ENCODE results near the gene CHST3.

The CHST3 gene

GRCh38 chr10:72061491-72061890, 97.3 kb downstream of the CHST3 start:
- Histone ChIP-seq H3K79me2 (ENCODE audit: insufficient read depth, low read length) (no peaks in the 10 kb centered on the region), H3F3A (ENCODE audit: low read depth) (no peaks in the 10 kb centered on the region), H3K36me3 (ENCODE audit: insufficient read depth, low read length) (peaks cover 10% of the 10 kb centered on the region; the same call in 1 of the 2 replicates), H2AFZ (ENCODE audit: low read length) (no peak overlapping the region), H3K9me2 (replicated peaks; ENCODE audit: low read depth, low read length) (no peaks in the 10 kb centered on the region), H3K27me3 (ENCODE audit: insufficient read depth, low read length, poor library complexity, severe bottlenecking) (no peaks in the 10 kb centered on the region), H3K4me2 (ENCODE audit: low read depth, low read length, poor library complexity, severe bottlenecking) (no peak overlapping the region), H4K20me1 (ENCODE audit: insufficient read depth, low read length, poor library complexity, severe bottlenecking) (peaks cover 3% of the 10 kb centered on the region), H3K9me3 (ENCODE audit: insufficient read depth, low read depth, low read length) (no peaks in the 10 kb centered on the region), H3K9ac (ENCODE audit: low read depth, low read length, poor library complexity, severe bottlenecking) (no peak overlapping the region), H3K4me3 (ENCODE audit: low read length, poor library complexity, severe bottlenecking) (no peak overlapping the region), H3K4me1 (ENCODE audit: insufficient read depth, low read length, poor library complexity, severe bottlenecking) (no peaks in the 10 kb centered on the region)
- TF ChIP-seq CTCF (conservative IDR thresholded peaks at IDR 0.05; ENCODE audit: low read length) (peak; percentile 61), EZH2phosphoT487 (IDR thresholded peaks at IDR 0.05; ENCODE audit: borderline replicate concordance) (no peak)

GRCh38 chr10:72061930-72062329, 97.7 kb downstream of the CHST3 start:
- no peak for TF ChIP-seq EZH2phosphoT487 (IDR thresholded peaks at IDR 0.05; ENCODE audit: borderline replicate concordance)
- Histone ChIP-seq H3K9me3 (ENCODE audit: insufficient read depth, low read depth, low read length) (no peaks in the 10 kb centered on the region), H4K20me1 (ENCODE audit: insufficient read depth, low read length, poor library complexity, severe bottlenecking) (peaks cover 3% of the 10 kb centered on the region), H3K4me1 (ENCODE audit: insufficient read depth, low read length, poor library complexity, severe bottlenecking) (no peaks in the 10 kb centered on the region), H3K27me3 (ENCODE audit: insufficient read depth, low read length, poor library complexity, severe bottlenecking) (no peaks in the 10 kb centered on the region), H3F3A (ENCODE audit: low read depth) (no peaks in the 10 kb centered on the region), H3K36me3 (ENCODE audit: insufficient read depth, low read length) (peaks cover 14% of the 10 kb centered on the region; the same call in 1 of the 2 replicates), H3K9ac (ENCODE audit: low read depth, low read length, poor library complexity, severe bottlenecking) (no peak overlapping the region), H3K79me2 (ENCODE audit: insufficient read depth, low read length) (peaks cover 2% of the 10 kb centered on the region; the same call in 1 of the 2 replicates), H2AFZ (ENCODE audit: low read length) (no peak overlapping the region), H3K9me2 (replicated peaks; ENCODE audit: low read depth, low read length) (no peaks in the 10 kb centered on the region), H3K4me3 (ENCODE audit: low read length, poor library complexity, severe bottlenecking) (no peak overlapping the region), H3K4me2 (ENCODE audit: low read depth, low read length, poor library complexity, severe bottlenecking) (no peak overlapping the region)

GRCh38 chr10:72062382-72062781, 98.2 kb downstream of the CHST3 start:
- no peak overlapping the region for H3K4me2 ChIP-seq (ENCODE audit: low read depth, low read length, poor library complexity, severe bottlenecking)
- H3F3A ChIP-seq (ENCODE audit: low read depth) = no peaks in the 10 kb centered on the region
- TF ChIP-seq CTCF (conservative IDR thresholded peaks at IDR 0.05; ENCODE audit: low read length) (no peak), EZH2phosphoT487 (IDR thresholded peaks at IDR 0.05; ENCODE audit: borderline replicate concordance) (no peak)
- H4K20me1 ChIP-seq (ENCODE audit: insufficient read depth, low read length, poor library complexity, severe bottlenecking) = peaks cover 3% of the 10 kb centered on the region
- H2AFZ ChIP-seq (ENCODE audit: low read length) = no peak overlapping the region
- H3K9ac ChIP-seq (ENCODE audit: low read depth, low read length, poor library complexity, severe bottlenecking) = no peak overlapping the region
- peaks cover 1% of the 10 kb centered on the region for H3K4me1 ChIP-seq (ENCODE audit: insufficient read depth, low read length, poor library complexity, severe bottlenecking)
- no peaks in the 10 kb centered on the region for H3K27me3 ChIP-seq (ENCODE audit: insufficient read depth, low read length, poor library complexity, severe bottlenecking)
- H3K79me2 ChIP-seq (ENCODE audit: insufficient read depth, low read length) = peaks cover 7% of the 10 kb centered on the region; the same call in 1 of the 2 replicates
- no peak overlapping the region for H3K4me3 ChIP-seq (ENCODE audit: low read length, poor library complexity, severe bottlenecking)
- H3K9me2 ChIP-seq (replicated peaks; ENCODE audit: low read depth, low read length) = no peaks in the 10 kb centered on the region
- H3K36me3 ChIP-seq (ENCODE audit: insufficient read depth, low read length) = peaks cover 14% of the 10 kb centered on the region; the same call in 1 of the 2 replicates
- H3K9me3 ChIP-seq (ENCODE audit: insufficient read depth, low read depth, low read length) = no peaks in the 10 kb centered on the region
